ENCODE measurements around the gene CBX4.

- TF ChIP-seq CTCF (IDR thresholded peaks at IDR 0.05) (no peak), POLR2A (IDR thresholded peaks at IDR 0.05) (no peak)
Measured at GRCh38 chr17:79847698-79848369, 8.6 kb upstream of the CBX4 start.
